Measurements from ENCODE around the gene ORMDL1. TPM values are rescaled to one million over a fixed set of nuclear protein-coding genes. Genes with fewer than 3 reads are reported as not detected.

ORMDL1 gene
- total and polyA plus RNA-seq, 2 of the 4 experiments (the other 2 are of a cell fraction) = 35.8 to 66.8 TPM

GRCh38 chr2:189798312-189799029 is 14.3 kb upstream of the ORMDL1 start:
- no peak overlapping the region for H3K56ac ChIP-seq (ENCODE audit: extremely low read depth, insufficient read depth, low read length)
- no peak overlapping the region for H4K5ac ChIP-seq (ENCODE audit: low read depth, low read length)
- CTCF ChIA-PET = interaction anchor here (0.5 to 1.6 kb wide), 12 partner anchors 8 to 275 kb away, joined by 3 to 5 read pairs (median 3); no protein-coding TSS in a partner anchor
- POLR2A ChIA-PET (ENCODE audit: unreplicated experiment) = no interaction called here
- H3K27ac ChIP-seq (ENCODE audit: insufficient read depth, low read length) = no peak overlapping the region
- no TSS peak for BruUV-seq (replicated peaks)
- H4K8ac ChIP-seq (ENCODE audit: low read depth in 2 of 2, low read length in 2 of 2) = no peak overlapping the region
- H3K18ac ChIP-seq (ENCODE audit: low read depth, low read length) = no peak overlapping the region
- H3K14ac ChIP-seq (replicated peaks; ENCODE audit: low read depth, low read length) = no peak overlapping the region
- no peak overlapping the region for H2AFZ ChIP-seq (replicated peaks; ENCODE audit: low read length, poor library complexity)
- H2BK15ac ChIP-seq (ENCODE audit: low read depth, low read length) = no peak overlapping the region
- in situ Hi-C loops (cut with MboI; ENCODE audit: low sequenced_read_pairs) = loop anchor here (5.0 kb wide), 1 partner anchor 269 kb away; no protein-coding TSS in a partner anchor
- H3K4me2 ChIP-seq (ENCODE audit: low read depth, low read length) = no peak overlapping the region
- no peak overlapping the region for H4K91ac ChIP-seq (ENCODE audit: insufficient read depth, low read depth, low read length)
- no peak overlapping the region for H2AK5ac ChIP-seq (ENCODE audit: low read depth, low read length)
- peaks cover 8% of the 10 kb centered on the region; the same call in 1 of the 2 replicates for H3K4me1 ChIP-seq (ENCODE audit: control insufficient read depth, insufficient read depth, low read length)
- dilution Hi-C loops (cut with HindIII; ENCODE audit: low sequenced_read_pairs, unreplicated experiment) = no loop called here
- peaks cover 5% of the 10 kb centered on the region for H3K9me1 ChIP-seq (ENCODE audit: insufficient read depth, low read length)
- intact Hi-C loops (cut with micrococcal nuclease) = loop anchor here (1.0 kb wide), 1 partner anchor 272 kb away; no protein-coding TSS in a partner anchor
- no peak overlapping the region for H2AK9ac ChIP-seq (replicated peaks; ENCODE audit: low read depth, low read length, poor library complexity)
- H3K36me3 ChIP-seq (ENCODE audit: control insufficient read depth, insufficient read depth, low read length) = peaks cover 8% of the 10 kb centered on the region
- H2BK20ac ChIP-seq (ENCODE audit: low read depth, low read length) = no peak overlapping the region
- no peak overlapping the region for H3K23ac ChIP-seq (ENCODE audit: low read depth, low read length)
- peaks cover 11 to 18% of the 10 kb centered on the region in 2 experiments for H3K79me1 ChIP-seq (ENCODE audit: low read depth in 1 of 2, low read length in 2 of 2)
- DNase-seq (peak; percentile 74), ATAC-seq (ENCODE audit: low read depth) (peak; percentile 79)
- no peaks in the 10 kb centered on the region for H4K20me1 ChIP-seq (ENCODE audit: insufficient read depth, low read length)
- peak overlapping the region; percentile 49 for H2BK5ac ChIP-seq (ENCODE audit: low read depth, low read length, poor library complexity, severe bottlenecking)
- H3K9me3 ChIP-seq (ENCODE audit: control insufficient read depth, insufficient read depth, low read length) = no peaks in the 10 kb centered on the region
- H3K4ac ChIP-seq (ENCODE audit: low read depth, low read length) = no peak overlapping the region
- H3K27me3 ChIP-seq (ENCODE audit: control insufficient read depth, insufficient read depth, low read length) = no peaks in the 10 kb centered on the region
- no CpG with 5 or more reads among the region's 4 CpGs for WGBS, 2 experiments (ENCODE audit: extremely low coverage in 2 of 2, insufficient read length in 1 of 2)
- no peak overlapping the region for H3K9ac ChIP-seq (ENCODE audit: low read depth, low read length)
- no peak overlapping the region for H2BK120ac ChIP-seq (ENCODE audit: low read depth, low read length)
- H3K4me3 ChIP-seq (ENCODE audit: insufficient read depth, low read depth, low read length) = no peak overlapping the region
- peak; percentile 65 for TF ChIP-seq SMC3 (IDR thresholded peaks at IDR 0.05; ENCODE audit: low read depth, low read length)
- peak; percentile 77 for TF ChIP-seq RAD21 (IDR thresholded peaks at IDR 0.05; ENCODE audit: low read length)
- TF ChIP-seq POLR2A (IDR thresholded peaks at IDR 0.05; ENCODE audit: low read depth, low read length) = no peak
- TF ChIP-seq BHLHE40 (IDR thresholded peaks at IDR 0.05; ENCODE audit: low read depth, low read length) = no peak
- TF ChIP-seq ELK1 (IDR thresholded peaks at IDR 0.05; ENCODE audit: borderline replicate concordance, low read depth, low read length) = no peak
- TF ChIP-seq CEBPB (IDR thresholded peaks at IDR 0.05; ENCODE audit: low read depth, low read length) = no peak
- peak; percentile 70 for TF ChIP-seq CTCF (conservative IDR thresholded peaks at IDR 0.05; ENCODE audit: low read depth, low read length)
- no peak for TF ChIP-seq FOS (IDR thresholded peaks at IDR 0.05; ENCODE audit: low read depth, low read length)
- TF ChIP-seq RCOR1 (IDR thresholded peaks at IDR 0.05; ENCODE audit: insufficient replicate concordance, low read length) = no peak
- no peak for TF ChIP-seq RFX5 (IDR thresholded peaks at IDR 0.05; ENCODE audit: low read depth, low read length)
- no peak for TF ChIP-seq CHD1 (IDR thresholded peaks at IDR 0.05; ENCODE audit: low read depth, low read length)
- no peak for TF ChIP-seq USF2 (IDR thresholded peaks at IDR 0.05; ENCODE audit: low read depth, low read length)
- TF ChIP-seq NFE2L2 (IDR thresholded peaks at IDR 0.05; ENCODE audit: low read depth, low read length) = no peak
- no peak for TF ChIP-seq MAFK (IDR thresholded peaks at IDR 0.05; ENCODE audit: low read depth, low read length)
- TF ChIP-seq MXI1 (IDR thresholded peaks at IDR 0.05; ENCODE audit: borderline replicate concordance, low read depth, low read length) = no peak

Measured in IMR-90 (cell line).